GM18517 (cell line): ENCODE measurements around the gene TLE6.
"Not testable (repeated sequence)": the region's sequence is repeated elsewhere in the genome, so short reads cannot be mapped to it uniquely, and the experiment has no call there.

Source experiments
- ATAC-seq: cut with Tn5 transposase; IDR thresholded peaks from one replicate; pipeline ENCODE4 v1.9.1; 2021; ENCODE audit warnings: mild to moderate bottlenecking, moderate library complexity; ENCODE audit not compliant: unreplicated experiment

TLE6 gene

GRCh38 chr19:2973229-2973628, 4.1 kb upstream of the TLE6 start:
- ATAC-seq: no peak

GRCh38 chr19:2974342-2975041, 2.9 kb upstream of the TLE6 start:
- no peak for ATAC-seq

DNA sequence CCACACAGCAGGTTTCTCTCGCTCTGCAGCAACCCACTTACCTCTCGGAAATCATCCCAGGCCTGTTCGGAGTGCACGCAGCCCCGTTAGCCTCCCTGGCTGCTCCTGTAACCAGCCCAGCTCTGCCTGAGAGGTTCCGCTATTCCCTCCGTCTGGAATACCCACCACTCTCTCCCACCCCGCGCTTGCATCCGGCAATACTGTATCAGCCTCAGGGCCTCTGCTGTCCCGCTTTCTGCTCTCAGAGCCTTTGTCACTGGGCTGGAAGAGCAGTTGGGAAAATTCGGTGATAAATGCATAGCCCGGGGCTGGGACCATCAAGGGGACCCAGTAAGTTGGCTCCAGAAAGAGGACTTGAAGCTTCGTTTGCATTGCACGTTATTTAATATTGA, 759 bp upstream of the TLE6 start:
- ATAC-seq: no peak

GRCh38 chr19:2977746-2978138, 378 bp downstream of the TLE6 start:
- ATAC-seq: no peak

DNA sequence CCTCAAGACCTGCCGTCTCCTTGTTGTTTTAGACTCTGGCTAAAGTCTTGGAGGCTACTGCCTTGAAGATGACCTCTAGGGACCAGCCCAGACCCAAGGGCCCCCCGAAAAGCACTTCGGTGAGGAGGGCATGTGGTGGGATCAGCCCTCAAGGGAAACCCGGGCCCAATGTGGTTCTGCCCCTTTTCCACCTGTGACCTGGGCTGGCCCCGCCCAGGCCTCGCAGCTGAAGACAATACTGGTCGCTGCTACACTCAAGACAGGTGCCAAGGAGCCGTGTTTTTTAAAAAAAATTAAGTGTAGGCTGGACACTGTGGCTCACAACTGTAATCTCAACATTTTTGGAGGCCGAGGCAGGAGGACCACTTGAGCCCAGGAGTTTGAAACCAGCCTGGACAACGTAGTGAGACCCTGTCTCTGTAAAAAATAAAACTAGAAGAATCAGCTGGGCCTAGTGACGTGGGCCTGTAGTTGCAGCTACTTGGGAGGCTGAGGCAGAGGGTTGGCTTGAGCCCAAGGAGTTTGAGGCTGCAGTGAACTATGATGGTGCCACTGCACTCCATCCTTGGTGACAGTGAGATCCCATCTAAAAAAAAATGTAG, 903 bp downstream of the TLE6 start:
- no peak for ATAC-seq

DNA sequence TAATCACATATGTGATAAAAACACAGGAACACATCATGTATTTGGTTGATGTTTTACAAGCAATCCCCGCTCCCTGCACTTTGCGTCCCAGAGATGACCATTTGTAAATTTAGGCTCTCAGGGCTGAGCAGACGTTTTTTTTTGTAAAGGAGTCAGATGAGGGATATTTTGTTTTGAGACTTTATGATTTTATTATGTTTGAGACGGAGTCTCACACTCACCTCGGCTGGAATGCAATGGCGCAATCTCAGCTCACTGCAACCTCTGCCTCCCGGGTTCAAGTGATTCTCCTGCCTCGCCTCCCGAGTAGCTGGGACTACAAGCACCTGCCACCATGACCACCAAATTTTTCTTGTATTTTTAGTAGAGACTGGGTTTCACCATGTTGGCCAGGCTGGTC, 1.4 kb downstream of the TLE6 start:
- ATAC-seq: no peak

GRCh38 chr19:2981898-2982297, 4.5 kb downstream of the TLE6 start:
- no peak for ATAC-seq

DNA sequence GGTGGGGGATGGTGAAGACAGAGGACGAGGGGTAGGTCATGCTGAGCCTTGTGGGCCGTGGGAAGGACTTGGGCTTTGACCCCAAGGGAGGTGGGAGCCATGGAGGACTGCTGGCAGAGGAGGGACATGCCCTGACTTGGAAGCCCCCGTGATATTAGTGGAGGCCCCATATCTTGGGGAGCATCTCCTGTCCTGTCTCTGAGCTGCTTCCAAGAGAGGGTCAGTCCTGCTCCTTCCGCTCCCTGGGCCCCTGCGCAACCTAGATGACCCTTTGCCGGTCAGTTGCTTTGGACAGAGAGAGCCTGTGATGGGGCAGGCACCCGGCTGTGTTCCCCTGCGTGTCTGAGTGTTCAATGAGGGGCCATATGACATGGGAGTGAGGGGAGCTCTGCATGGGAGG, 5.2 kb downstream of the TLE6 start:
- ATAC-seq: no peak

- no peak for ATAC-seq
These were observed 5.6 kb downstream of the TLE6 start for GRCh38 chr19:2982983-2983350.

GRCh38 chr19:2983351-2984214, 6.2 kb downstream of the TLE6 start:
- no peak for ATAC-seq

DNA sequence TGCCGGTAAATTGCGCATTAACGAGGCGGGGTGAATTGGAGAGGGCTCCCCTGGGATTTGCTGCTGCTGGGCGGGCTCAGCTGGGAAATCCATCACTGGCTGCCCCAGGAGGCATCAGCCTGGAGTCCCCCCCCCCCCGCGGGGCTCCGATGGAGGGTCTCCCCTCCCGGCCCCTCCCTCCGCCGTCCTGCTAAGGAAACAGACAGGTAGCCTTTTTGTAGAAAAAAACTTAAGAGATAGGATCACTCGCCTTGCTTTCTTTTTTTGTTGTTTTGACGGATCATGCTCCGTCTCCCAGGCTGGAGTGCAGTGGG, 6.8 kb downstream of the TLE6 start:
- ATAC-seq: no peak

DNA sequence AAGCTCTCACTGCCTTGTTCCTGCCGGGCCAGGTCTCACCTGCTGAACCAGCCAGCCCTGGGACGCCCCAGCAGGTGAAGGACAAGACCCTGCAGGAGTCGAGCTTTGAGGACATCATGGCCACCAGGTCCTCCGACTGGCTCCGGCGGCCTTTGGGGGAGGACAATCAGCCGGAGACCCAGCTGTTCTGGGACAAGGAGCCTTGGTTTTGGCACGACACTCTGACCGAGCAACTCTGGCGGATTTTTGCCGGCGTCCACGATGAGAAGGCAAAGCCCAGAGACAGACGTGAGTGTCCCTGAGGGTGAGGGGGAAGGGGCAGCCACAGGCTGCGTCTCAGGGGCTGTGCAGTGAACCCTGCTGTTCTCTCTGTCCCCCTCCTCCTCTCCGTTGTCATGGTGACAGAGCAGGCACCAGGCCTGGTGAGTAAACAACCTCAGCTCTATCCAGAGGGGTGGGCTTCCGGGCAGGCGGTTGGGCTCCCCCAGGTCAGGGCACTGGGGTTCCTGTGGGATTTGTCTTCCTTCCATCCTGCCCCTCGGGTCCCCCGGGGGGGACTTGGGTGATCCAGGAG, 9.7 kb downstream of the TLE6 start:
- ATAC-seq: no peak

GRCh38 chr19:2987797-2988196, 10.4 kb downstream of the TLE6 start:
- ATAC-seq: no peak

- ATAC-seq: no peak
These were observed 11.2 kb downstream of the TLE6 start for GRCh38 chr19:2988568-2988967.

DNA sequence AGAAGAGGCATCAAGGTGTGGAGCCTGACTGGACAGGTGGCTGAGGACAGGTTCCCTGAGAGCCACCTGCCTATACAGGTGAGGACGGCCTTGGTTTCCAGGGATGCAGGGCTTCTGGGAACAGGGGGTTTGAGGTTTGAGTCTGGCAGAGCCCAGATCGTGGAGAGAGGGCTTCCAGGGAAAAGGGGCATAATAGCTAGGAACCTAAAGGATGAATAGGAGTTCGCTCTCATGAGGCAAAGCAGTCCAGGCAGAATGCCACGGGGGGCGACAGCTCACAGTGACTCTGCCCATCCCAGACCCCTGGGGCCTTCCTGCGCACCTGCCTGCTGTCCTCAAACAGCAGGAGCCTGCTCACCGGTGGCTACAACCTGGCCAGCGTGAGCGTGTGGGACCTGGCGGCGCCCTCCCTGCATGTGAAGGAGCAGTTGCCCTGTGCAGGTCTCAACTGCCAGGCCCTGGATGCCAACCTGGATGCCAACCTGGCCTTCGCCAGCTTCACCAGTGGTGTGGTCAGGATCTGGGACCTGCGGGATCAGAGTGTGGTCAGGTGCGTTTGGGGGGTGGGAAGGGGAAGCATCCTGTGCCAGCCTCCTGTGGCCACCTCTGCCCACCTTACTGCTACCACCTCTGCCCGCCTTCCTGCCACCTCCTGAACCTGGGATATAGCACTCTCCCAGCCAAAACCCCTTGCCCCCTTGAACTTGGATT, 12.0 kb downstream of the TLE6 start:
- no peak for ATAC-seq

DNA sequence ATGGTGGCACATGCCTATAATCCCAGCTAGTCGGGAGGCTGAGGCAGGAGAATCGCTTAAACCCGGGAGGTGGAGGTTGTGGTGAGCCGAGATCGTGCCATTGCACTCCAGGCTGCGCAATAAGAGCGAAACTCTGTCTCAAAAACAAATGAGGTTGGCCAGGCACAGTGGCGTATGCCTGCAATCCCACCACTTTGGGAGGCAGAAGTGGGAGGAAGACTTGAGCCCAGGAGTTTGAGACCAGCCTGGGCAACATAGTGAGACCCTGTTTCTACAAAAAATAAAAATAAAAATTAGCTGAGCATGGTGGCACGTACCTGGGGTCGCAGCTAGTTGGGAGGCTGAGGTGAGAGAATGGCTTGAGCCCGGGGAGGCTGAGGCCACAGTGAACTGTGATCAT, 15.0 kb downstream of the TLE6 start:
- not testable (repeated sequence) for ATAC-seq

DNA sequence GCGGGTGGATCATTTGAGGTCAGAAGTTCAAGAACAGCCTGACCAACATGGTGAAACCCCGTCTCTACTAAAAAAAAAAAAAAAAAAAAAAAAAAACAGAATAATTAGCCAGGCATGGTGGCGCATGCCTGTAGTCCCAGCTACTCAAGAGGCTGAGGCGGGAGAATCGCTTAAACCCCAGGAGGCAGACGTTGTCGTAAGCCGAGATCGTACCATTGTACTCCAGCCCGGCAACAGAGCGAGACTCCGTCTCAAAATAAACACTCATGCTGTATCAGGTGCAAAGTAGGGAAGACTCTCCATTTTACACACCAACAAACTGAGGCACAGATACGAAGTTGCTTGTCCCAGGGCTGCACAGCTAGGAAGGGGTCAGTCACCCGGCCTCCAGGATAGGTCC, 15.6 kb downstream of the TLE6 start:
- ATAC-seq: no peak

- no peak for ATAC-seq
These were observed 16.2 kb downstream of the TLE6 start for GRCh38 chr19:2993579-2993978.

- no peak for ATAC-seq
These were observed 17.3 kb downstream of the TLE6 start for GRCh38 chr19:2994588-2995131.

DNA sequence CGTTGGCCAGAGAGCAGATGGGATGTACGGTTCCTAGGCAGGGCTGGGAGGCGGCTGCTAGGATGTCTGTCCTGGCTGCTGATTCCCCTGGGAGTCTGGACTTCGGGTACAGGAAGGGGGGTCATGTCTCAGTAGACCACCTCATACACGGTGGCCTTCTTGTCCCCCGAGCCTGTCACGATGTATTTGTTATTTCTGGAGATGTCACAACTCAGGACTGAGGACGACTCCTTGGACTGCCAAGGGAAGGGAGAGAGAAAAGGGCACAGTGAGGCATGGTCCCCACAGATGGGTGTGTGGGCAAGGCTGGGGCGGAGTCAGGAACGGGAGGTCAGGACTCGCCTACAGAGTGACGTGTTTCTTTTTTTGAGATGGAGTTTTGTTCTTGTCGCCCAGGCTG, 20.4 kb downstream of the TLE6 start:
- no peak for ATAC-seq

- no peak for ATAC-seq
These were observed 21.3 kb downstream of the TLE6 start for GRCh38 chr19:2998642-2999041.
